NCI-H510A (cell line): ENCODE measurements around the gene CCDC7.
"Not testable (repeated sequence)": the region's sequence is repeated elsewhere in the genome, so short reads cannot be mapped to it uniquely, and the experiment has no call there.

ENCODE experiments used
- DNase-seq: peaks from one replicate; lab custom pipeline; 2025; lab: John Stamatoyannopoulos, UW

CCDC7 gene

GRCh38 chr10:32888161-32888927 is 442.4 kb downstream of the CCDC7 start:
- no peak for DNase-seq

- no peak for DNase-seq
Observed at GRCh38 chr10:32889631-32890212, 443.8 kb downstream of the CCDC7 start.

- no peak for DNase-seq
Observed at GRCh38 chr10:32890444-32890843, 444.5 kb downstream of the CCDC7 start.

GRCh38 chr10:32891261-32891660 is 445.3 kb downstream of the CCDC7 start:
- DNase-seq = no peak

- no peak for DNase-seq
Observed at GRCh38 chr10:32893434-32893833, 447.5 kb downstream of the CCDC7 start.

- DNase-seq = no peak
Observed at GRCh38 chr10:32893916-32894664, 448.1 kb downstream of the CCDC7 start.

GRCh38 chr10:32895200-32895968 is 449.4 kb downstream of the CCDC7 start:
- DNase-seq = not testable (repeated sequence)

- DNase-seq = no peak
Observed at GRCh38 chr10:32901815-32902214, 455.9 kb downstream of the CCDC7 start.

GRCh38 chr10:32905466-32905865 is 459.5 kb downstream of the CCDC7 start:
- no peak for DNase-seq

- DNase-seq = no peak
Observed at GRCh38 chr10:32906595-32906994, 460.7 kb downstream of the CCDC7 start.

- no peak for DNase-seq
Observed at GRCh38 chr10:32909456-32909855, 463.5 kb downstream of the CCDC7 start.

- DNase-seq = not testable (repeated sequence)
Observed at GRCh38 chr10:32909970-32910369, 464.0 kb downstream of the CCDC7 start.

GRCh38 chr10:32911285-32912016 is 465.5 kb downstream of the CCDC7 start:
- no peak for DNase-seq

GRCh38 chr10:32917817-32918216 is 471.9 kb downstream of the CCDC7 start:
- DNase-seq = not testable (repeated sequence)

GRCh38 chr10:32922170-32922569 is 476.2 kb downstream of the CCDC7 start:
- DNase-seq = no peak

GRCh38 chr10:32923134-32923533 is 477.2 kb downstream of the CCDC7 start:
- no peak for DNase-seq

- DNase-seq = no peak
Observed at GRCh38 chr10:32923849-32924248, 477.9 kb downstream of the CCDC7 start.
